ENCODE results near the gene SLC12A1.
A peak's percentile ranks its signal among the peaks of the same experiment; 100 is the strongest.

Gene SLC12A1

DNA sequence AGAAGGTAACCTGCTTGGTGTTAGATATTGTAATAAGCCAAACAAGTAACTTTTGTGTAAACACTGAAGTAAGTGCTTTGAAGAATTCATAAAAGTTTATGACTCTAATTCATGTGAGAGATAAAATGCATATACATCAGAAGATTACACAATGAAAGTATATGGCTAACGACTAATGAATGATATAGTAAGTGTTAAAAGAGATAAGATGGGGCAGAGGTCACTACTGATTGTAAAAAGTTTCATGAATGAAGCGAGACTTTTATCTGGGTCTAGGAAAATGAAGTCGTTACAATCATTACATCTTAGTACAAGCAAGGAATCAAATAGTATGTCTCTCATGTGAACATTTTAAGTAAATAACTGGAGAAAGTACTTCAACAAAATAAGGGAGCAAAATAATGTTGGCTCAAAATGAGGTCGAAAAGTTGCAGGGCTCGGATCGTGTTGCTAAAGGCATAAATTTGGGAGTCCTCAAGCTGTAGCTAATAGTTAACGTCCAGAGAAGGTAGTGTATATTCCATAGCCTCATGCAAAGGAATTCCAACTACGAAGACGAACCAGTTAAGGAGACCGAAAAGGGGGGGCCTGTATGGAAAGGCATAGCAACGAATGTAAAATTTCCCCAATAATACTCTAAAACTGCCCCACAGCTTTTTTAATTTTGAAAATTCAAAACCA is 124.1 kb downstream of the SLC12A1 start:
- Histone ChIP-seq H4K20me1 (ENCODE audit: control insufficient read depth, insufficient read depth, low read depth, low read length) (peaks cover 23% of the 10 kb centered on the region), H3K79me2 (ENCODE audit: control insufficient read depth, low read length) (peaks cover 72% of the 10 kb centered on the region), H3K4me1 (ENCODE audit: control insufficient read depth, low read length) (peaks cover 55% of the 10 kb centered on the region), H3K4me3 (ENCODE audit: low read length) (peak overlapping the region; percentile 89), H3K4me2 (ENCODE audit: low read length) (peak overlapping the region; percentile 72), H3K9me3 (ENCODE audit: control insufficient read depth, insufficient read depth, low read length) (no peaks in the 10 kb centered on the region), H3K36me3 (ENCODE audit: control insufficient read depth, low read length) (peaks cover 76% of the 10 kb centered on the region), H3K9me2 (replicated peaks; ENCODE audit: control insufficient read depth, low read length) (no peaks in the 10 kb centered on the region), H3K27ac (ENCODE audit: low read depth, low read length) (peak overlapping the region; percentile 83), H3K27me3 (ENCODE audit: control insufficient read depth, low read length) (no peaks in the 10 kb centered on the region), H3F3A (ENCODE audit: control insufficient read depth, insufficient read depth) (peaks cover 15% of the 10 kb centered on the region)
- TF ChIP-seq EZH2phosphoT487 (IDR thresholded peaks at IDR 0.05; ENCODE audit: borderline replicate concordance, low read length) (no peak), CTCF (IDR thresholded peaks at IDR 0.05; ENCODE audit: low read depth, low read length, poor library complexity, severe bottlenecking) (no peak)

GRCh38 chr15:48330855-48331795 is 125.0 kb downstream of the SLC12A1 start, which contains the start of gene DUT:
Gene DUT (plus strand): TSS chr15:48331429. CDS start chr15:48331516, 87 bp downstream.
- Histone ChIP-seq H3K4me3 (ENCODE audit: low read length) (peak within 1 kb of the TSS; percentile 89), H3K79me2 (ENCODE audit: control insufficient read depth, low read length) (peaks cover 79% of the 10 kb centered on the region), H3K27me3 (ENCODE audit: control insufficient read depth, low read length) (no peaks in the 10 kb centered on the region), H3K4me2 (ENCODE audit: low read length) (peak within 1 kb of the TSS; percentile 72), H4K20me1 (ENCODE audit: control insufficient read depth, insufficient read depth, low read depth, low read length) (peaks cover 23% of the 10 kb centered on the region), H3K9me2 (replicated peaks; ENCODE audit: control insufficient read depth, low read length) (no peaks in the 10 kb centered on the region), H3K36me3 (ENCODE audit: control insufficient read depth, low read length) (peaks cover 84% of the 10 kb centered on the region), H3K27ac (ENCODE audit: low read depth, low read length) (peak within 1 kb of the TSS; percentile 83), H3K9me3 (ENCODE audit: control insufficient read depth, insufficient read depth, low read length) (no peaks in the 10 kb centered on the region), H3K4me1 (ENCODE audit: control insufficient read depth, low read length) (peaks cover 59% of the 10 kb centered on the region), H3F3A (ENCODE audit: control insufficient read depth, insufficient read depth) (peaks cover 9% of the 10 kb centered on the region; the same call in 1 of the 2 replicates)
- TF ChIP-seq EZH2phosphoT487 (IDR thresholded peaks at IDR 0.05; ENCODE audit: borderline replicate concordance, low read length) (no peak), CTCF (IDR thresholded peaks at IDR 0.05; ENCODE audit: low read depth, low read length, poor library complexity, severe bottlenecking) (peak; percentile 44)

GRCh38 chr15:48331796-48332641 is 125.9 kb downstream of the SLC12A1 start:
- H3K79me2 ChIP-seq (ENCODE audit: control insufficient read depth, low read length), result peaks cover 87% of the 10 kb centered on the region
- no peaks in the 10 kb centered on the region for H3K27me3 ChIP-seq (ENCODE audit: control insufficient read depth, low read length)
- H3F3A ChIP-seq (ENCODE audit: control insufficient read depth, insufficient read depth), result peaks cover 4% of the 10 kb centered on the region; the same call in 1 of the 2 replicates
- peak overlapping the region; percentile 89 for H3K4me3 ChIP-seq (ENCODE audit: low read length)
- H3K4me1 ChIP-seq (ENCODE audit: control insufficient read depth, low read length), result peaks cover 56% of the 10 kb centered on the region
- no peaks in the 10 kb centered on the region for H3K9me3 ChIP-seq (ENCODE audit: control insufficient read depth, insufficient read depth, low read length)
- H3K36me3 ChIP-seq (ENCODE audit: control insufficient read depth, low read length), result peaks cover 86% of the 10 kb centered on the region
- H4K20me1 ChIP-seq (ENCODE audit: control insufficient read depth, insufficient read depth, low read depth, low read length), result peaks cover 28% of the 10 kb centered on the region
- peak overlapping the region; percentile 72 for H3K4me2 ChIP-seq (ENCODE audit: low read length)
- no peaks in the 10 kb centered on the region for H3K9me2 ChIP-seq (replicated peaks; ENCODE audit: control insufficient read depth, low read length)
- TF ChIP-seq CTCF (IDR thresholded peaks at IDR 0.05; ENCODE audit: low read depth, low read length, poor library complexity, severe bottlenecking) (no peak), EZH2phosphoT487 (IDR thresholded peaks at IDR 0.05; ENCODE audit: borderline replicate concordance, low read length) (no peak)
- peak overlapping the region; percentile 83 for H3K27ac ChIP-seq (ENCODE audit: low read depth, low read length)

Measured in DOHH2 (cell line).